GM18861 (cell line): ENCODE results near the gene JTB.

Experiments
- ATAC-seq: cut with Tn5 transposase; IDR thresholded peaks from one replicate; pipeline ENCODE4 v1.9.1; 2021; ENCODE audit not compliant: unreplicated experiment

JTB gene

DNA sequence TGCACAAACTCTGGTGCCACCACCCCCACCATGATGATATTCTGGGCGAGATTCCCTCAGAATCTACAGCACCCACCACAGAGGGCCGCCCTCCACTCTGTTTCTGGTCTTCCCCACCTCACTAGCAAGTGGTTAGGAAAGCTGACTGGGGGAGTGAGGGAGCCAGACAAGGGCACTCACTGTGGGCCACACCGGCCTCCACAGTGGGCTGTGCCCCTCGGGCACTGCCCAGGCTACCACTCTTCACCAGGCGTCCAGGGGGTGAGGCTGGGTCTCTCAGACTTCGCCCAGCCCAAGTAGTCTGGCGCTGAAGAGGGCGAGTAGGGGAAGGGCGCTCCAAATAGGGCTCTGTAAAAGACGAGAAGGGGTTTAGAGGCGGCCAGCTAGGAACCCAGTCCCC lies 43.5 kb downstream of the JTB start:
- ATAC-seq, result no peak

DNA sequence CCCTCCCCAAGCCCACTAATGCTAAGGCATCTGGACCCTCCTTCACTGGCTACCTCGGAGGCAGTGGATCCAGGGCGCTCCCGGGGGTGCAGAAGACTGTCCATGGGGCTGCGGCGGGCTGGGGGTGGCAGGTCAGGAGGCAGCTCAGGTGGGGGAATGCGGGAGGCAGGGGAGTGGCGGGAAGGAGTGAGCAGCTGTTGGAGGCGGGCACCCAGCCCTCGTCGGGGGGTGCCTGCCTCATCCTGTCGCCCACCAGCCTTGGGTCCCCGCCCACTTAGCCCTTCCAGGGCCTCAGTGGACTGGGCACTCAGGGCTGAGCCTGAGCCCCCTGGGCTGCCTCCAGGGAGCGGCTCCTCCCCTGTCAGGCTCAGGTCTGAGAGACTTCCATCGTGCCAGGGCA lies 44.0 kb downstream of the JTB start:
- no peak for ATAC-seq

DNA sequence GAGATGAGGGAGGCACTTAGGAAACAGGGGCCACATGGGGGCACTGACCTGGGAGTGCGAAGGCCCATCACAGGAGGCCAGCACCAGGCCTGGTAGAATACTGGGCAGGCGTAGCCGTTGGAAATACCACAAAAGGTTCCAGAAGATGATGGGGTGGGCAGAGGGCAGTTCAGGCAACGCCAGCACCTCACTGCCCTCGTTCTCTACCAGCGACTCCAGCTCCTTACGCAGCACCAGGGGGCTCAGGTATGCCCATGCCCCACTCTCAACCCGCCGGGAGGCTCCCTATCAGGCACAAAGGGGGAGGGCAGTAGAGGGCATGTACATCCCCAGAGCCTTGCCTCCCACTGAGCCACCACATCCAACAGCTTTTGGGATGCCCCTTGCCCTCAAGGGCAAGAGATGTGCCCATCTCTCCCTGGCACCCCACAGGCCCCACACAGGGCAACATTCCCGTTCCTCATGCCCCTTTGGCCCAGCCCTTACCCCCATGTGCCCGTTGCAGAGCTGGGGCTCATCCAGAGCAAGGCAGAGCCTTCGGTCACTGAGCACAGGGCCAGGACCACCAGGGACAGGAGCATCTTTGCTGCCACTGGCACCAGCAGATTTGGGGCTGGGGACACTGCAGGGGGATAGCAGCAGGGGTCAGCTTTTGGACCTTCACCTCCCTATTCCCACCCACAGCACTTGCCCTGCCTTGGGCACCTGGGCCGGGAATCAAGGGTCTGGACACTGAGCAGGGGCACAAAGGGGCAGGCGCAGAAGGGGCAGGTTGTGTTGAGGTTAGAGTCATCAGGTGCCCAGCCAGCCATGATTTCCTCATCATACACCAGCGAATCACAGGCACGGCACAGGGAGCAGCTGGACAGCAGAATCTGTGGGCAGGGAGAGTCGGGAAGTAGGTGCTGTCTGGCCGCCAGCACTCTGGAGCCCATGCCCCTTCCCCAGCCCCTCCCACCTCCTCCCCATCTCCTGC lies 45.0 kb downstream of the JTB start:
- ATAC-seq, result no peak

DNA sequence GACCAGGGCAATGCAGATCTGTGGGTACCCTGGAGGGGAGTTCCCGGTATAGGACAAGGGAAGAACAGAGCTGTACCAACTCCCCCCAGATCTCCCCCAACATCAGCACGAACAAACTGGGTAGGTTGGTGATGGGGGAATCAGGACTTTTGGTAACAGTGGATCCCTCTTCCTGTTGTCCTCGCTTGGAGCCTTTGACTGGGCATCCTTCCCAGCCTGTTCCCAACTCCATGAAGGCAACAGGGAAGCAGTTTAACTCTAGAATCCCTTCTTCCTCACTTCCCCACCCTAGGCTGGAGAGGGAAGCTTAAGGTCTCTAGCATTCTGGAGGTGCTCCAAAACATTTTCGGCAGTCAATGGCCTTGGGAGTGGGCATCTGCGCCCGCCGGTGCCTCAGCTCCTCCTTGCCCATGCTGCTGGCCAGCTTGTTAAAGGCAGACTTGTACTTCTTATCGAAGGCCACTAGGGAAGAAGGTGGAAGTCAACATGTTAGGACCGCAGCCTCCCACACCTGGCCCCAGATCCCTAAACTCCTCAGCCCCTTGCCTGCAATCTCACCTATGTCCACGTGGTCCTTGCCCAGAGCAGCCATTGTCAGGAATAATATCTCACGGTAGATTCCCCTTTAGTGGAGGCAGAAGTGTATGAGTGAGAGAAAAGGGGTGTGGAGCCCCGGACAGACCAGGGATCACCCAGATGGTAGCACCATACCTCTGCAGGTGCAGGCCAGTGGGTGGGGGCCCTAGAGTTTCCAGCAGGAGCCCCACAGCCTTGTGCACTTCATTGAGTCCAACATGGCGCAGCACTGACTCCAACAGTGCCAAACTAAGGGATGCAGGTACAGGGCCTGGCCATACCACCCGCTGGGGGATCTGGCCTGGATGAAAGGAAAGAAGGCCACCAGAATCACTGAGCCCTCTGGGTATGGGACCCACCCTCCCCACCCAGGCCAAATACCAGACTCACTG lies 47.2 kb downstream of the JTB start:
- no peak for ATAC-seq

DNA sequence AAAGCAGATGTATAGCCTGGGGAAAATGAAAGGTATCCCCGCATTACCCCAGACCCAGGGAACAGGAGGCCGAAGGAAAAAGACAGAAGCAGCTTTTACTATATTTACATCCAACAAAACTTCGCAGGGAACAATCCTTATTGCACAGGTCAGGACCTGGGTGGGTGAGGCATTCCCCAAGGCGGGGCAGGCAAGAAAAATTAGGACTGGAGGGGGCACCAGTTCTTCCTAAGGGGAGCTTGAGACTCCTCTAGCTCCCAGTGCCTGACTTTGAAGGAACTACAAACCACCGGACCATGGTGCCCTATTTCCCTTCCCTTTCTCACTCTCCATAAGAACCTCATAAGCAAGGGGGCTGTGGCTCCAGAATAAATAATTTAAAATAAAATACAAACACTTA lies 48.0 kb downstream of the JTB start:
- ATAC-seq, result no peak

DNA sequence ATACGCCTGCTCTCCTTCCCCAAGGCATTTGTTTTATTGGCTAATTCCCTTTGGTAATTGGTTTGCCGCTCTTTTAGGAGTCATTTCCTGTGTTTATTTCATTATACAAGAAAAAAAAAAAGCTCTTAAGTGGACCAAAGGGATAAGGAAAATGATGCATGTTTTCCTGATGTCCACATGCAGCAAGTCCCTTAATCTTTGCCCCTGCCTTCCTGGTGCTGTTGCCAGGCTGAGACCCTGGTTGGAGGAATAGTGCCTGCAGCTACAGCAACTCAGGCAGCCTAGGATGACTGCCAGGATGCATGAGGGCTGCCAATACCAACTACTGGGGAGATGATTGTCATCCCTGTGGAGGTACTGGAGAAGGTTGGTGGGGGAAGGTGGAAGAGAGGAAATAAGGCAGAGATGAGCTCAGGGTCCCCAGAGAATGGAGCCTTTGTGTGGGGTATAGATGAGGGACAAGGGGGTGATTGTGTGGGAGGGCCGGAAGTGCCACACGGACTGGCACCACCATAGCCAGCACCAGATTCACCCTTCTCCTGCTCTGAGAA lies 48.6 kb downstream of the JTB start:
- ATAC-seq, result no peak

DNA sequence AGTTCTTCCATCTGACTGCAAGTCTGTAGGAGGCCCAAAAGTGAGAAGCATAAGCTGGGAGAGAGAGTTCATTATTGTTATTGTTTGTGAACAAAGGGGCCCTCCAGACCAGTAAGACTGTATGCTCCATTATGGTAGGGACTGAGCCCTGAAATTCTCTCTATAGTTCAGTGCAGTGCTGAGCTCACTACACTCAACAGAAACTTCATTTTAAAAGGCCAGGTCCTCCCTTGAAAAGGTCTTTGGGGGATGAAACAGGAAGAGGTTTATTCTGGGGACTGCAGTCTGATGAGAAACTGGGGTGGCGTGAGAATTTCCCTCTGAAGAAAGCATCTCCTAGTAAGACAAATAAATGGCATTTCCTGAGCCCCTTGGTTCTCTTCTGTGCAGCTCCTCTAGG lies 49.2 kb downstream of the JTB start:
- no peak for ATAC-seq

DNA sequence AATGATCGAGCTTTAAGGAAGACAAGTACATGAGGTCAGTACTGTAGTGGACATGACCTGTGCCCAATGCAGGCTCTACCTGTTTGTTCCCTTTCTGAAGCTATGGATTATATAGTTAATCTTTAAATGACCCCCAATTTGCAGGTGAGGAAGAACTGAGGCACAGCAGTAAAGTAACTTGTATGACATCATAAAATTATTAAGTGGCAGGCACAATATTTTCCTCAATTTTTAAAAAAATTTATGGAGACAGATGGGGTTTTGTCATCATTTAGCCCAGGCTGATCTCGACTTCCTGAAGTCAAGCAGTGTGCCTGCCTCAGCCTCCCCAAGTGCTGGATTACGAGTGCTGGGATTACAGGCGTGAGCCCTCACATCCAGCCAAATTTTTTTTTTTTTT lies 51.1 kb downstream of the JTB start:
- no peak for ATAC-seq
